IMR-90 (cell line): ENCODE results near the gene NINJ2. TPM values are rescaled to one million over a fixed set of nuclear protein-coding genes. Genes with fewer than 3 reads are reported as not detected.

ENCODE experiments used
- ATAC-seq: fragments of 200-7000 bp; cut with Tn5 transposase; 2 replicates; pipeline ENCODE4 v1.9.1; 2020; ENCODE audit warnings: low read depth, mild to moderate bottlenecking, moderate library complexity
- BruUV-seq: library from RNA; stranded (reverse); fragments of 400-500 nt; replicated peaks from 2 replicates; lab custom pipeline; 2021; lab: Mats Ljungman, UMichigan
- CTCF ChIA-PET: fragments of 300-600 bp; formaldehyde crosslinking; extraction: SDS; loops from one replicate; lab custom pipeline; 2021; ENCODE audit warnings: antibody characterized with exemption; lab: Yijun Ruan, JAX
- POLR2A ChIA-PET: fragments of 300-600 bp; sonication (Branson Sonifier 250); formaldehyde crosslinking; loops from one replicate; lab custom pipeline; 2022; ENCODE audit warnings: antibody characterized with exemption; ENCODE audit not compliant: unreplicated experiment; lab: Charles Lee
- DNase-seq: peaks from one replicate; pipeline ENCODE4 v3.0.0; 2013
- H2AFZ ChIP-seq: replicated peaks from 2 replicates; pipeline ENCODE3; 2013; ENCODE audit warnings: low read length, mild to moderate bottlenecking; ENCODE audit not compliant: poor library complexity
- H2AK5ac ChIP-seq: 2 replicates; pipeline ENCODE4 v1.6.1; 2013; ENCODE audit warnings: low read depth, low read length, inconsistent platforms
- H2AK9ac ChIP-seq: replicated peaks from 2 replicates; pipeline ENCODE3; 2013; ENCODE audit warnings: mild to moderate bottlenecking, low read depth, low read length, moderate library complexity; ENCODE audit not compliant: poor library complexity
- H2BK120ac ChIP-seq: 2 replicates; pipeline ENCODE4 v1.6.1; 2013; ENCODE audit warnings: low read depth, low read length, inconsistent platforms
- H2BK15ac ChIP-seq: 3 replicates; pipeline ENCODE4 v1.6.1; 2013; ENCODE audit warnings: low read depth, low read length, inconsistent platforms
- H2BK20ac ChIP-seq: 2 replicates; pipeline ENCODE4 v1.6.1; 2013; ENCODE audit warnings: low read depth, mild to moderate bottlenecking, inconsistent platforms, low read length, moderate library complexity
- H2BK5ac ChIP-seq: 2 replicates; pipeline ENCODE4 v1.6.1; 2013; ENCODE audit warnings: mild to moderate bottlenecking, low read depth, low read length, inconsistent platforms; ENCODE audit not compliant: poor library complexity, severe bottlenecking
- H3K14ac ChIP-seq: replicated peaks from 2 replicates; pipeline ENCODE4 v1.6.1; 2013; ENCODE audit warnings: low read depth, low read length, inconsistent platforms
- H3K18ac ChIP-seq: 2 replicates; pipeline ENCODE4 v1.6.1; 2013; ENCODE audit warnings: low read depth, low read length, control low read depth
- H3K23ac ChIP-seq: 2 replicates; pipeline ENCODE4 v1.6.1; 2013; ENCODE audit warnings: low read depth, low read length, inconsistent platforms
- H3K27ac ChIP-seq: 2 replicates; pipeline ENCODE4 v1.5.1; 2013; ENCODE audit warnings: mild to moderate bottlenecking, control low read depth, low read length; ENCODE audit not compliant: insufficient read depth
- H3K27me3 ChIP-seq: 2 replicates; pipeline ENCODE4 v1.6.1; 2013; ENCODE audit warnings: low read length; ENCODE audit not compliant: control insufficient read depth, insufficient read depth
- H3K36me3 ChIP-seq: 2 replicates; pipeline ENCODE4 v1.6.1; 2013; ENCODE audit warnings: low read length, mixed read lengths; ENCODE audit not compliant: control insufficient read depth, insufficient read depth
- H3K4ac ChIP-seq: 2 replicates; pipeline ENCODE4 v1.6.1; 2013; ENCODE audit warnings: low read depth, low read length, inconsistent platforms
- H3K4me1 ChIP-seq: 2 replicates; pipeline ENCODE4 v1.6.1; 2013; ENCODE audit warnings: low read length, mixed read lengths; ENCODE audit not compliant: control insufficient read depth, insufficient read depth
- H3K4me2 ChIP-seq: 2 replicates; pipeline ENCODE4 v1.6.1; 2013; ENCODE audit warnings: low read depth, mild to moderate bottlenecking, control low read depth, low read length, moderate library complexity
- H3K4me3 ChIP-seq: 2 replicates; pipeline ENCODE4 v1.5.1; 2013; ENCODE audit warnings: low read depth, mild to moderate bottlenecking, control low read depth, low read length, moderate library complexity; ENCODE audit not compliant: insufficient read depth
- H3K56ac ChIP-seq: 2 replicates; pipeline ENCODE4 v1.6.1; 2013; ENCODE audit warnings: low read length, inconsistent platforms; ENCODE audit not compliant: insufficient read depth; ENCODE audit errors: extremely low read depth
- H3K79me1 ChIP-seq, 2 experiments: 2 replicates each; pipeline ENCODE4 v1.6.1; 2013; ENCODE audit warnings: low read length in 2 of 2, inconsistent platforms in 1 of 2, low read depth in 1 of 2
- H3K9ac ChIP-seq: 2 replicates; pipeline ENCODE4 v1.6.1; 2013; ENCODE audit warnings: low read depth, low read length, control low read depth
- H3K9me1 ChIP-seq: 2 replicates; pipeline ENCODE4 v1.6.1; 2013; ENCODE audit warnings: low read length, inconsistent platforms; ENCODE audit not compliant: insufficient read depth
- H3K9me3 ChIP-seq: 2 replicates; pipeline ENCODE4 v1.6.1; 2013; ENCODE audit warnings: low read length; ENCODE audit not compliant: control insufficient read depth, insufficient read depth
- H4K20me1 ChIP-seq: 2 replicates; pipeline ENCODE4 v1.6.1; 2013; ENCODE audit warnings: low read length, inconsistent platforms; ENCODE audit not compliant: insufficient read depth
- H4K5ac ChIP-seq: 2 replicates; pipeline ENCODE4 v1.6.1; 2013; ENCODE audit warnings: mild to moderate bottlenecking, low read depth, low read length, control low read depth
- H4K8ac ChIP-seq, 2 experiments: 2 replicates each; pipeline ENCODE4 v1.6.1; 2013; ENCODE audit warnings: low read depth in 2 of 2, low read length in 2 of 2, control low read depth in 1 of 2, inconsistent platforms in 1 of 2
- H4K91ac ChIP-seq: 2 replicates; pipeline ENCODE4 v1.6.1; 2013; ENCODE audit warnings: low read depth, low read length, inconsistent platforms; ENCODE audit not compliant: insufficient read depth
- CTCF ChIP-seq: conservative IDR thresholded peaks from 2 replicates; pipeline ENCODE4 v1.5.1; 2012; ENCODE audit warnings: mild to moderate bottlenecking, low read depth, low read length, improper control_type of control experiment
- FOS ChIP-seq: fragments of 150-350 bp; IDR thresholded peaks from 2 replicates; pipeline ENCODE4 v1.6.1; 2016; ENCODE audit warnings: low read depth, low read length
- MAFK ChIP-seq: IDR thresholded peaks from 2 replicates; pipeline ENCODE4 v1.6.1; 2012; ENCODE audit warnings: low read depth, low read length, improper control_type of control experiment
- RCOR1 ChIP-seq: IDR thresholded peaks from 2 replicates; pipeline ENCODE4 v1.6.1; 2012; ENCODE audit warnings: mild to moderate bottlenecking, low read length, improper control_type of control experiment; ENCODE audit not compliant: insufficient replicate concordance
- WGBS, 2 experiments: methylation state at CpG; one replicate each; pipeline versions ENCODE4 v1.1.5 to v1.1.7; 2013; ENCODE audit warnings: missing lambda C conversion rate in 2 of 2; ENCODE audit not compliant: insufficient read length in 1 of 2; ENCODE audit errors: extremely low coverage in 2 of 2; 5-methylcytosine and 5-hydroxymethylcytosine counted together
- dilution Hi-C: fragments of 300-500 bp; cut with HindIII; formaldehyde crosslinking; loops from one replicate; pipeline ENCODE4 v1.14.3; 2018; ENCODE audit warnings: low sequenced_read_pairs; ENCODE audit not compliant: unreplicated experiment
- in situ Hi-C: fragments of 300-500 bp; cut with MboI; formaldehyde crosslinking; loops from 3 replicates; pipeline ENCODE4 v1.14.3; 2019; ENCODE audit warnings: low sequenced_read_pairs, inconsistent platforms, mixed read lengths
- intact Hi-C: fragments of 100-400 bp; cut with micrococcal nuclease; formaldehyde crosslinking; loops from 2 replicates; pipeline ENCODE4 v1.10.0; 2022
- polyA plus RNA-seq, 3 experiments: library from polyadenylated mRNA; depleted of rRNA; stranded (reverse); fragments of >200 nt; gene quantifications; 2 replicates each; pipeline ENCODE4 v1.2.3, GENCODE V29; 2012; ENCODE audit warnings: low replicate concordance in 1 of 3
- total RNA-seq: library from RNA; depleted of rRNA; stranded (reverse); fragments of >200 nt; gene quantifications from 2 replicates; pipeline ENCODE4 v1.2.3, GENCODE V29; 2012

The NINJ2 gene
- total and polyA plus RNA-seq, 2 of the 4 experiments (the other 2 are of a cell fraction): not detected

GRCh38 chr12:692274-692673, 29.0 kb upstream of the NINJ2 start:
- Histone ChIP-seq H3K18ac (no peak overlapping the region), H2BK5ac (no peak overlapping the region), H3K4ac (no peak overlapping the region), H2BK15ac (no peak overlapping the region), H3K4me2 (no peak overlapping the region), H4K5ac (no peak overlapping the region), H2AK5ac (no peak overlapping the region), H2AFZ (no peak overlapping the region), H3K79me1 (no peaks in the 10 kb centered on the region), H3K27ac (no peak overlapping the region), H2AK9ac (no peak overlapping the region), H3K4me1 (no peaks in the 10 kb centered on the region), H4K8ac (no peak overlapping the region), H3K23ac (no peak overlapping the region), H4K91ac (no peak overlapping the region), H4K20me1 (no peaks in the 10 kb centered on the region), H3K9me1 (no peaks in the 10 kb centered on the region), H3K9me3 (peaks cover 3% of the 10 kb centered on the region), H3K9ac (no peak overlapping the region), H2BK120ac (no peak overlapping the region), H3K4me3 (no peak overlapping the region), H2BK20ac (no peak overlapping the region), H3K56ac (no peak overlapping the region), H3K36me3 (no peaks in the 10 kb centered on the region), H3K14ac (no peak overlapping the region), H3K27me3 (no peaks in the 10 kb centered on the region)
- TF ChIP-seq MAFK (no peak), CTCF (no peak), FOS (no peak), RCOR1 (no peak)
- 100% methylated on average over 2 of the region's 2 CpGs; no CpG with 5 or more reads in 1 of the 2 experiments for WGBS, 2 experiments
- ATAC-seq: no peak
- dilution Hi-C loops (no loop called here), intact Hi-C loops (no loop called here), in situ Hi-C loops (no loop called here)
- no peak for DNase-seq
- ChIA-PET CTCF (no interaction called here), POLR2A (no interaction called here)
- BruUV-seq: no TSS peak
